Sciatic nerve (tissue), 2 donors: ENCODE measurements around the gene TUBE1. TPM values are rescaled to one million over a fixed set of nuclear protein-coding genes. Genes with fewer than 3 reads are reported as not detected.
A peak's percentile ranks its signal among the peaks of the same experiment; 100 is the strongest.
"Not testable (repeated sequence)": the region's sequence is repeated elsewhere in the genome, so short reads cannot be mapped to it uniquely, and the experiment has no call there.

Experiments used
- ATAC-seq: fragments of 200-7000 bp; cut with Tn5 transposase; one replicate; pipeline ENCODE4 v1.9.1; 2020; ENCODE audit warnings: mild to moderate bottlenecking, moderate library complexity
- DNase-seq: peaks from one replicate; pipeline ENCODE4 v3.0.0-alpha.2; 2020; ENCODE audit warnings: low spot score
- intact Hi-C: fragments of 100-400 bp; cut with DNase I; formaldehyde crosslinking; loops from one replicate; pipeline ENCODE4 v1.14.2; 2022
- total RNA-seq: library from RNA; stranded (reverse); fragmentation: NEBNext Ultra II Directional; extraction: Animal tissue kit (Norgen Biotek cat#: 25700); gene quantifications from one replicate; pipeline ENCODE4 v1.2.1, GENCODE V29; 2021
- donor health status: DM: no; HTN: no; CAD: no.
- donor health status: DM: no; HTN: no; CAD: no.

Gene TUBE1
- total RNA-seq, 1 donor from 2014 or later: 30.0 TPM

- ATAC-seq: no peak
- intact Hi-C loops: no loop called here
- DNase-seq: no peak
These were observed 5.7 kb downstream of the TUBE1 start for GRCh38 chr6:112081569-112081968.

GRCh38 chr6:112066606-112067005 lies 20.7 kb downstream of the TUBE1 start:
- ATAC-seq (no peak), DNase-seq (no peak)
- intact Hi-C loops: no loop called here

GRCh38 chr6:112065426-112065986 lies 21.8 kb downstream of the TUBE1 start:
- ATAC-seq (no peak), DNase-seq (no peak)
- intact Hi-C loops: no loop called here

- no peak for ATAC-seq
- intact Hi-C loops: no loop called here
- DNase-seq: no peak
These were observed 24.3 kb downstream of the TUBE1 start for GRCh38 chr6:112062966-112063365.

GRCh38 chr6:112061605-112062004 lies 25.7 kb downstream of the TUBE1 start:
- ATAC-seq (no peak), DNase-seq (no peak)
- intact Hi-C loops: no loop called here

GRCh38 chr6:112058243-112059032 lies 28.8 kb downstream of the TUBE1 start:
- no peak for ATAC-seq
- no peak for DNase-seq
- intact Hi-C loops: no loop called here

GRCh38 chr6:112054555-112055190 lies 32.6 kb downstream of the TUBE1 start:
- intact Hi-C loops: no loop called here
- no peak for ATAC-seq
- DNase-seq: no peak

GRCh38 chr6:112054001-112054400 lies 33.3 kb downstream of the TUBE1 start, which contains the start of gene CCN6:
Gene CCN6 (plus strand): TSS chr6:112054104. CDS start chr6:112054358, 254 bp downstream.
- DNase-seq (no peak), ATAC-seq (no peak)
- intact Hi-C loops: no loop called here

- intact Hi-C loops, DNase-seq, ATAC-seq: not testable (repeated sequence)
These were observed 36.0 kb downstream of the TUBE1 start for GRCh38 chr6:112051251-112051740.

GRCh38 chr6:112050429-112050828 lies 36.9 kb downstream of the TUBE1 start:
- intact Hi-C loops: no loop called here
- ATAC-seq (no peak), DNase-seq (no peak)

- no peak for DNase-seq
- ATAC-seq: no peak
- intact Hi-C loops: loop anchor here (10.0 kb wide), 1 partner anchor 345 kb away; no protein-coding TSS in a partner anchor
These were observed 37.3 kb downstream of the TUBE1 start for GRCh38 chr6:112049996-112050395.

- ATAC-seq (no peak), DNase-seq (no peak)
- intact Hi-C loops: loop anchor here (10.0 kb wide), 1 partner anchor 344 kb away; no protein-coding TSS in a partner anchor
These were observed 38.1 kb downstream of the TUBE1 start for GRCh38 chr6:112049026-112049799.

GRCh38 chr6:112047523-112047922 lies 39.8 kb downstream of the TUBE1 start:
- not testable (repeated sequence) for ATAC-seq, DNase-seq
- intact Hi-C loops: loop anchor here (10.0 kb wide), 1 partner anchor 343 kb away; no protein-coding TSS in a partner anchor

- intact Hi-C loops: loop anchor here (5.0 to 10.0 kb wide), 2 partner anchors 48 to 340 kb away; no protein-coding TSS in a partner anchor
- ATAC-seq: no peak
- DNase-seq: no peak
These were observed 42.4 kb downstream of the TUBE1 start for GRCh38 chr6:112044856-112045255.

GRCh38 chr6:112044196-112044595 lies 43.1 kb downstream of the TUBE1 start:
- DNase-seq (no peak), ATAC-seq (no peak)
- intact Hi-C loops: loop anchor here (5.0 to 10.0 kb wide), 2 partner anchors 47 to 339 kb away; no protein-coding TSS in a partner anchor

GRCh38 chr6:112043032-112044007 lies 44.0 kb downstream of the TUBE1 start:
- intact Hi-C loops: loop anchor here (5.0 to 10.0 kb wide), 2 partner anchors 46 to 339 kb away; no protein-coding TSS in a partner anchor
- DNase-seq: peak; percentile 95
- peak; percentile 96 for ATAC-seq

- ATAC-seq: no peak
- no peak for DNase-seq
- intact Hi-C loops: loop anchor here (5.0 to 10.0 kb wide), 2 partner anchors 44 to 337 kb away; no protein-coding TSS in a partner anchor
These were observed 45.7 kb downstream of the TUBE1 start for GRCh38 chr6:112041535-112041934.
